ENCODE data around the gene SNX13. TPM values are rescaled to one million over a fixed set of nuclear protein-coding genes. Genes with fewer than 3 reads are reported as not detected.

SNX13 gene
- total RNA-seq, 1 experiment from 2014 or later = 29.0 TPM

DNA sequence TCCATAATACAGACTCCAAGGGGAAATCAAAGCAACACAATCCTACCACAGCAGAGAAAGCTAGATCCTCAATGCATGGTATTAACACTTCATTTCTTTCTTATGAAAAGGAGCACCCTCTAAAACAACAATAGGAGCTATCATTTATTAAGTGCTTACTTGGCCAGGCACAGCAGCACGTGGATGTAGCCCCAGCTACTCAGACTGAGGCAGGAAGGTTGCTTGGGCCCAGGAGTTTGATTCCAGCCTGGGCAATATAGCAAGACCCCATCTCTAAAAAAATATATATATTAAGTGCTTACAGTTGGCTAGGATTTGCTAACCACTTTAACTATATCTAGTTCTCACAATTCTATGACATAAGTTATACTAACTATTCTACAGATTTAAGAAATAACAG is 12.2 kb downstream of the SNX13 start:
- Histone ChIP-seq H3K4ac (ENCODE audit: low read depth, low read length) (no peak overlapping the region), H3K27me3 (ENCODE audit: insufficient read depth, low read length) (no peaks in the 10 kb centered on the region), H3K23me2 (ENCODE audit: insufficient read length, low read depth, low read length, poor library complexity, severe bottlenecking) (no peaks in the 10 kb centered on the region), H2BK20ac (ENCODE audit: low read depth, low read length, poor library complexity, severe bottlenecking) (no peak overlapping the region), H4K8ac (replicated peaks; ENCODE audit: insufficient read length, low read depth, low read length) (no peak overlapping the region), H3K14ac (ENCODE audit: insufficient read depth, low read length) (no peak overlapping the region), H2BK15ac (ENCODE audit: low read depth, low read length) (no peak overlapping the region), H3K9ac (ENCODE audit: extremely low read depth, insufficient read length, low read length) (no peak overlapping the region), H3K18ac (ENCODE audit: insufficient read length, low read depth, low read length) (no peak overlapping the region), H2AFZ (ENCODE audit: low read length) (no peak overlapping the region), H4K5ac (ENCODE audit: insufficient read length, low read depth, low read length) (no peak overlapping the region), H4K91ac (ENCODE audit: insufficient read length, low read depth, low read length) (no peak overlapping the region), H2BK5ac (ENCODE audit: insufficient read length, low read length) (no peak overlapping the region), H2AK5ac (ENCODE audit: insufficient read length, low read length) (no peak overlapping the region), H3K79me2 (ENCODE audit: insufficient read depth, low read length) (peaks cover 6% of the 10 kb centered on the region; the same call in 1 of the 2 replicates), H3K56ac (ENCODE audit: insufficient read length, low read depth, low read length) (no peak overlapping the region), H3K9me3 (ENCODE audit: control insufficient read depth, low read depth, low read length) (no peaks in the 10 kb centered on the region), H3K23ac (ENCODE audit: insufficient read length, low read depth, low read length) (no peak overlapping the region), H2BK12ac (ENCODE audit: insufficient read length, low read depth, low read length) (no peak overlapping the region), H3K79me1 (ENCODE audit: insufficient read depth, low read depth, low read length, poor library complexity, severe bottlenecking) (no peaks in the 10 kb centered on the region), H3K27ac (ENCODE audit: insufficient read length, low read depth, low read length) (no peak overlapping the region), H2BK120ac (ENCODE audit: low read depth, low read length, poor library complexity, severe bottlenecking) (no peak overlapping the region), H4K20me1 (ENCODE audit: control insufficient read depth, insufficient read depth, insufficient read length) (no peaks in the 10 kb centered on the region), H3K4me1 (ENCODE audit: insufficient read depth, low read length) (peaks cover 5% of the 10 kb centered on the region; the same call in 1 of the 2 replicates), H3K4me2 (ENCODE audit: insufficient read depth, insufficient read length, low read length) (no peak overlapping the region), H3T11ph (ENCODE audit: low read length) (no peak overlapping the region)
- Mint-ChIP-seq H3K9me3 (no peaks in the 10 kb centered on the region), H3K27me3 (ENCODE audit: low read depth) (no peaks in the 10 kb centered on the region), H3K4me1 (peaks cover 35 to 42% of the 10 kb centered on the region in 2 experiments), H3K36me3 (ENCODE audit: insufficient read depth in 1 of 3, low read depth in 3 of 3) (no peaks in the 10 kb centered on the region), H3K4me3 (no peak overlapping the region), H3K27ac (peak overlapping the region in 1 of 3 experiments; percentile 78; a peak in 2 of 7 replicates)
- DNase-seq = no peak
- WGBS (ENCODE audit: extremely low coverage, insufficient read length, low lambda C conversion rate) = no CpG with 5 or more reads among the region's 1 CpG
- TF ChIP-seq, protein P1, sequence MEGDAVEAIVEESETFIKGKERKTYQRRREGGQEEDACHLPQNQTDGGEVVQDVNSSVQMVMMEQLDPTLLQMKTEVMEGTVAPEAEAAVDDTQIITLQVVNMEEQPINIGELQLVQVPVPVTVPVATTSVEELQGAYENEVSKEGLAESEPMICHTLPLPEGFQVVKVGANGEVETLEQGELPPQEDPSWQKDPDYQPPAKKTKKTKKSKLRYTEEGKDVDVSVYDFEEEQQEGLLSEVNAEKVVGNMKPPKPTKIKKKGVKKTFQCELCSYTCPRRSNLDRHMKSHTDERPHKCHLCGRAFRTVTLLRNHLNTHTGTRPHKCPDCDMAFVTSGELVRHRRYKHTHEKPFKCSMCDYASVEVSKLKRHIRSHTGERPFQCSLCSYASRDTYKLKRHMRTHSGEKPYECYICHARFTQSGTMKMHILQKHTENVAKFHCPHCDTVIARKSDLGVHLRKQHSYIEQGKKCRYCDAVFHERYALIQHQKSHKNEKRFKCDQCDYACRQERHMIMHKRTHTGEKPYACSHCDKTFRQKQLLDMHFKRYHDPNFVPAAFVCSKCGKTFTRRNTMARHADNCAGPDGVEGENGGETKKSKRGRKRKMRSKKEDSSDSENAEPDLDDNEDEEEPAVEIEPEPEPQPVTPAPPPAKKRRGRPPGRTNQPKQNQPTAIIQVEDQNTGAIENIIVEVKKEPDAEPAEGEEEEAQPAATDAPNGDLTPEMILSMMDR (conservative IDR thresholded peaks at IDR 0.05) = no peak
